ENCODE results near the gene OTX1. TPM values are rescaled to one million over a fixed set of nuclear protein-coding genes. Genes with fewer than 3 reads are reported as not detected.
A peak's percentile ranks its signal among the peaks of the same experiment; 100 is the strongest.

OTX1 gene
- total RNA-seq, 4 donors from 2014 or later, result not detected

- intact Hi-C loops (cut with DNase I; ENCODE audit: low total_unique reads) (no loop called here), in situ Hi-C loops (cut with MboI; ENCODE audit: low pct_ligation_motif_present in 1 of 4, low pct_unique_long_range_greater_than_20kb in 1 of 4, low sequenced_read_pairs in 3 of 4) (no loop called here)
- Histone ChIP-seq H3K4me1 (peaks cover 22 to 62% (median 53%) of the 10 kb centered on the region in 4 donors), H3K36me3 (no peaks in the 10 kb centered on the region), H3K27ac (no peak overlapping the region), H3K9me3 (no peaks in the 10 kb centered on the region), H3K4me3 (peak overlapping the region in 1 of 4 donors; percentile 15), H3K27me3 (peaks cover 100% of the 10 kb centered on the region)
- TF ChIP-seq EP300 (IDR thresholded peaks at IDR 0.05; ENCODE audit: low read depth) (no peak), POLR2AphosphoS5 (IDR thresholded peaks at IDR 0.05) (peak in 2 of 3 donors; percentile 69 to 75), POLR2A (IDR thresholded peaks at IDR 0.05) (no peak)
- 8 to 10% methylated on average over 5 to 35 of the region's 35 CpGs for WGBS, 2 donors (ENCODE audit: low coverage in 1 of 2)
- DNase-seq, result peak; percentile 9
Observed at GRCh38 chr2:63058144-63058920, 7.7 kb downstream of the OTX1 start.

- H3K27ac ChIP-seq, result no peak overlapping the region
- DNase-seq, result peak; percentile 9
- H3K4me3 ChIP-seq, result peak overlapping the region in 1 of 4 donors; percentile 15
- H3K4me1 ChIP-seq, result peaks cover 18 to 54% (median 46%) of the 10 kb centered on the region in 4 donors
- intact Hi-C loops (cut with DNase I; ENCODE audit: low total_unique reads) (no loop called here), in situ Hi-C loops (cut with MboI; ENCODE audit: low pct_ligation_motif_present in 1 of 4, low pct_unique_long_range_greater_than_20kb in 1 of 4, low sequenced_read_pairs in 3 of 4) (no loop called here)
- peaks cover 100% of the 10 kb centered on the region for H3K27me3 ChIP-seq
- TF ChIP-seq CTCF (IDR thresholded peaks at IDR 0.05), result no peak
- no peak for TF ChIP-seq EP300 (IDR thresholded peaks at IDR 0.05; ENCODE audit: low read depth)
- TF ChIP-seq POLR2A (IDR thresholded peaks at IDR 0.05), result no peak
- no peak for TF ChIP-seq POLR2AphosphoS5 (IDR thresholded peaks at IDR 0.05)
- no peaks in the 10 kb centered on the region for H3K36me3 ChIP-seq
- 18% methylated on average over 56 of the region's 67 CpGs; no CpG with 5 or more reads in 1 of the 2 donors for WGBS, 2 donors (ENCODE audit: low coverage in 1 of 2)
- H3K9me3 ChIP-seq, result no peaks in the 10 kb centered on the region
Observed at GRCh38 chr2:63058921-63059792, 8.5 kb downstream of the OTX1 start.

- peaks cover 15 to 47% (median 41%) of the 10 kb centered on the region in 4 donors for H3K4me1 ChIP-seq
- 11 to 13% methylated on average over 5 to 38 of the region's 39 CpGs for WGBS, 2 donors (ENCODE audit: low coverage in 1 of 2)
- peaks cover 100% of the 10 kb centered on the region for H3K27me3 ChIP-seq
- peak overlapping the region in 1 of 4 donors; percentile 15 for H3K4me3 ChIP-seq
- no peaks in the 10 kb centered on the region for H3K9me3 ChIP-seq
- H3K36me3 ChIP-seq, result no peaks in the 10 kb centered on the region
- intact Hi-C loops (cut with DNase I; ENCODE audit: low total_unique reads) (no loop called here), in situ Hi-C loops (cut with MboI; ENCODE audit: low pct_ligation_motif_present in 1 of 4, low pct_unique_long_range_greater_than_20kb in 1 of 4, low sequenced_read_pairs in 3 of 4) (no loop called here)
- H3K27ac ChIP-seq, result no peak overlapping the region
- TF ChIP-seq POLR2AphosphoS5 (IDR thresholded peaks at IDR 0.05), result peak; percentile 52 to 84 (median 79)
- no peak for TF ChIP-seq POLR2A (IDR thresholded peaks at IDR 0.05)
- no peak for TF ChIP-seq EP300 (IDR thresholded peaks at IDR 0.05; ENCODE audit: low read depth)
- no peak for TF ChIP-seq CTCF (IDR thresholded peaks at IDR 0.05)
- DNase-seq, result no peak
Observed at GRCh38 chr2:63059793-63060471, 9.3 kb downstream of the OTX1 start.

GRCh38 chr2:63060472-63060991, 9.9 kb downstream of the OTX1 start:
- in situ Hi-C loops (cut with MboI; ENCODE audit: low pct_ligation_motif_present in 1 of 4, low pct_unique_long_range_greater_than_20kb in 1 of 4, low sequenced_read_pairs in 3 of 4) (no loop called here), intact Hi-C loops (cut with DNase I; ENCODE audit: low total_unique reads) (no loop called here)
- H3K4me1 ChIP-seq, result peaks cover 14 to 41% (median 36%) of the 10 kb centered on the region in 4 donors
- H3K4me3 ChIP-seq, result no peak overlapping the region
- H3K9me3 ChIP-seq, result no peaks in the 10 kb centered on the region
- TF ChIP-seq EP300 (IDR thresholded peaks at IDR 0.05; ENCODE audit: low read depth) (no peak), POLR2A (IDR thresholded peaks at IDR 0.05) (no peak), POLR2AphosphoS5 (IDR thresholded peaks at IDR 0.05) (no peak), CTCF (IDR thresholded peaks at IDR 0.05) (no peak)
- 30 to 32% methylated on average over 5 of the region's 5 CpGs for WGBS, 2 donors (ENCODE audit: low coverage in 1 of 2)
- no peak for DNase-seq
- no peaks in the 10 kb centered on the region for H3K36me3 ChIP-seq
- H3K27me3 ChIP-seq, result peaks cover 100% of the 10 kb centered on the region
- H3K27ac ChIP-seq, result no peak overlapping the region
